GM18870 (cell line): ENCODE results near the gene TCN2.
"Not testable (repeated sequence)": the region's sequence is repeated elsewhere in the genome, so short reads cannot be mapped to it uniquely, and the experiment has no call there.

Source experiments
- ATAC-seq: cut with Tn5 transposase; IDR thresholded peaks from one replicate; pipeline ENCODE4 v1.9.1; 2021; ENCODE audit warnings: moderate library complexity; ENCODE audit not compliant: unreplicated experiment

TCN2 gene

GRCh38 chr22:30606455-30607299 is at the start of gene TCN2:
Gene TCN2 (plus strand): TSS chr22:30607174. CDS start chr22:30607332, 158 bp downstream.
- no peak for ATAC-seq

GRCh38 chr22:30557243-30557642 is 49.7 kb upstream of the TCN2 start:
- no peak for ATAC-seq

- ATAC-seq: no peak
These were observed 47.1 kb upstream of the TCN2 start for GRCh38 chr22:30559889-30560288.

DNA sequence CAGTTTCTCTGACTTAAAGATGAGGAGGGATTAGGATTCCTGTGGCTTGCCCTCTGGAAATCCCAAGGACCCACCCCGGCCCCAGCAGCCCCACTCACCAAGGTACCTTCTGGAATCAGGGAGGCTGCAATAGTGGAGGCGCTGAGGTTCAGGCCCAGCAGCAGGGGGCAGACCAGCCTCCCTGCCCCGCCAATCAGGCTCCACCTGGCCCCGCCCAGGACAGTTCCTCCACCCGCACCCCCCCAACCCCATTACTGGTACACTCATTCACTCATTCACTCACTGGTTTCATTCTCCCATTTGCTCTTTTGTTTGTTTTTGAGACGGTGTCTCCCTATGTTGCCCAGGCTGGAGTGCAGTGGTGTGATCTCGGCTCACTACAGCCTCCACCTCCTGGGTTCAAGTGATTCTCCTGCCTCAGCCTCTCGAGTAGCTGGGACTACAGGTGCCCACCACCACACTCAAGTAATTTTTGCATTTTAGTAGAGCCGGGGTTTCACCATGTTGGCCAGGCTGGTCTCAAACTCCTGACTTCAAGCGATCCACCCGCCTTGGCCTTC is 46.3 kb upstream of the TCN2 start:
- not testable (repeated sequence) for ATAC-seq

GRCh38 chr22:30561402-30562189 is 45.4 kb upstream of the TCN2 start:
- ATAC-seq: no peak

DNA sequence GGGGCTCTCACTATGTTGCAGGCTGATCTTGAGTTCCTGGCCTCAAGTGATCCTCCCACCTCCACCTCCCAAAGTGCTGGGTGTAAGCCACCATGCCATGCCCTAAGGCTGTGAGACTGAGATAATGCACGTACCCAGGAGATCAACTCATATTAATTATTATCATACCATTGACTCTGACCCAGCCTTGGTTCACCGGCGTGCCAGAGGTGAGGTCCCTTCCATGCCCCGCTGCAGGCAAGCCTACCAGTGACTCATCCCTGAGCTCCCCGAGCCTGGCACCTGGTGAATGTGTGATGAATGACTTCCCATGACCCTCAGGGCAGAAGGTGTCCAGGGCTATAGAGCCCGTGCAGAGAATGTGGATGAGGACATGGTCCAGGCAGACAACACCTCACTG is 44.6 kb upstream of the TCN2 start:
- no peak for ATAC-seq

- ATAC-seq: no peak
These were observed 42.8 kb upstream of the TCN2 start for GRCh38 chr22:30564045-30564760.

DNA sequence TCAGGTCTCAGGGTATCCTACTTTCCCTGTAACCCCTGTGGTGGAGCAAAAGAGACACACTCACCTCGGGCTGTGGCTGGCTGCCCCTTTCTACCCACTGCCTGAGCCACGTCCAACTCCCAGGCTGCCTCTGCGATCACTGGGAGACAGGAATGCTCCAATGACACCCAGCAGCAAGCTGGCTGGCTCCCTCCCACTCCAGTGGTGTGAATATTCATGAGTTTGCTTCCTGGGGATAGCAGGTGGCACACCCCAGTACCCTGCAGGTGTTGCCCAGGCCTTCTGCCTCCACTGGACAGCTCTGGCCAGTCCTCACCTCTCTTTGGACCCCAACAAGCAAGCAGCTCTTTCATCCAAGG is 42.2 kb upstream of the TCN2 start:
- ATAC-seq: no peak

DNA sequence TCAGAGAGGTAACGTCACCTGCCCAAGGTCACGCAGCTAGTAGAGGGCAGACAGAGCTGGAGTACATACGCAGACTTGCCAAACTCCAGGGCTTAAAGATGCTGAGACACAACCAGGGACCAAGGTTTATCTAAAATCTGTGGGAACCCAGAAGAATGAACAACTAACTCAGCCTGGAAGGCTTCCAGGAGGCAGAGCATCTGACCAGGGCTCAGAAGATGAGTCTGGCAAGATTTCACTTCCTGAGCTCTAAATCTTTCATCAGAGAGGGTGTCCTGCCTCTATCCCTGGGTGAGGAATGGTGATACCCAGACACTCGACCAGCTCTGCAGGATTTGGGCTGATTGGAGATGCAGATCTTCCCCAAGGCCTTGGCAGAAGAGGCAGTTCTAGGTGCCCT is 41.6 kb upstream of the TCN2 start:
- ATAC-seq: no peak

- no peak for ATAC-seq
These were observed 40.8 kb upstream of the TCN2 start for GRCh38 chr22:30566125-30566524.

GRCh38 chr22:30567277-30567676 is 39.7 kb upstream of the TCN2 start:
- ATAC-seq: not testable (repeated sequence)

DNA sequence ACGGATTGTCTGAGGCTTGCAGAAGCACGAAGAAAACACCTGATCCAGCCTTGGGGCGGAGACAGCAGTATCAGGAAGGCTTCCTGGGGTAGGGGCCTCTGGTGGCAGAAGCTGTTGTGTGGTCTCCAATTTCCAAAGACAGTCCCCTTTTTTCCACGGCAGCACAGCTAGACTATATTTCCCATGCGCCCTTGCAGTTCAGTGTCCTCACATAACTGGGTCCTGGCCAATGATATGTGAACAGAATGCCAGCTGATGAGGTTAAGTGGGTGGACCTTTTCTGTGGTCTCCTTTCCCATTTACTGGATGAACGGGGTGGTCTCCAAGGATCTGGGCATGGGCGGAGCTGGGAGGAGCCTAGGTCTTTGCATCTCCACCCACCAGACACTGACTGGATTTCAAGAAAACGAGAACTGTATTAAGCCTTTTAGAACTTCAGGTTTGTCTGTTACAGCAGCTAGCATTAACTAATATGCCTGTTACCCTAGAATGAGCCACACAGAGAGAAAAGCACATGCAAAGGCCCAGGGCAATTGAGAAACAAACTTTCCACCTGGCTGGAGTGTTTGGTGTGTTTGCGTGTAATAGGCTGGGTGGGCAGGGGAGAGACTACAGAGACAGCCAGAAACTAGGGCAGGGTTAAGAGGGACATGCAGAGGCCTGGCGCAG is 38.7 kb upstream of the TCN2 start:
- no peak for ATAC-seq

- ATAC-seq: no peak
These were observed 37.2 kb upstream of the TCN2 start for GRCh38 chr22:30569674-30570202.

GRCh38 chr22:30572210-30572609 is 34.8 kb upstream of the TCN2 start:
- ATAC-seq: no peak

DNA sequence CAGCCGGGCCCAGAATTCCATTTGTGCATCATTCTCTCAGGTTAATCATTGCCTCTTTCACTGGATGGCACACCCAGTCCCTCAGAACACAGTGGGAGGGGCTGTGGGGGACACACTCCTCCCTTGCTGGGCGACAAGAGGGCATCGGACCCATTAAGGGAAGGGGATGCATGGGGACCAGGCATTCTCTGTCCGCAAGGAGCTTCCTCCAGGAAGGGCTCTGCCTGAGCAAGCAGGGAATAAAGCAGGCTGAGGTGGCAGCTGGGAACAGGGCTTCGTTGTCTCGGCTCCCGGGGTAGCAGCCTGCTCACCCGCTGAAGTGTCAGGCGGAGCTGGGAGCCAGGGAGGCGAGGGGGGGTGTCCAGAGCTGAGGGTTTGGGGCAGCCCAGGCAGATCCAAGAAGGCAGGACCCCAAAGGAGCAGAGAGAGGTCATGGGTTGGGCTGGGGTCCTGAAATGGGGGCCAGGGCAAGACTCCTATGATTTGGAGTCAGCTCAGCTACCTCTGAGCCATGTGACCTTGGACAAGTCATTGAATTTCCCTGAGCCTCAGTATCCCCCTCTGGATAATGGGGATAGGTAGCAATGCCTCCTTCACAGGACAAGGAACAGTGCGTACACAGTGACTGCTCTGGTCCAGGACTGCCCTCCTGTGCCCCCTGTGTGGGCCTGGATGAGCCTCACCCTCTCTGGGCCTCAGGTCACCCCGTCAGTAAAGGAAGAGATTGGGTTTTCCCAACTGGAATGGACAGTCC is 34.0 kb upstream of the TCN2 start:
- no peak for ATAC-seq

- ATAC-seq: no peak
These were observed 33.3 kb upstream of the TCN2 start for GRCh38 chr22:30573594-30574094.

DNA sequence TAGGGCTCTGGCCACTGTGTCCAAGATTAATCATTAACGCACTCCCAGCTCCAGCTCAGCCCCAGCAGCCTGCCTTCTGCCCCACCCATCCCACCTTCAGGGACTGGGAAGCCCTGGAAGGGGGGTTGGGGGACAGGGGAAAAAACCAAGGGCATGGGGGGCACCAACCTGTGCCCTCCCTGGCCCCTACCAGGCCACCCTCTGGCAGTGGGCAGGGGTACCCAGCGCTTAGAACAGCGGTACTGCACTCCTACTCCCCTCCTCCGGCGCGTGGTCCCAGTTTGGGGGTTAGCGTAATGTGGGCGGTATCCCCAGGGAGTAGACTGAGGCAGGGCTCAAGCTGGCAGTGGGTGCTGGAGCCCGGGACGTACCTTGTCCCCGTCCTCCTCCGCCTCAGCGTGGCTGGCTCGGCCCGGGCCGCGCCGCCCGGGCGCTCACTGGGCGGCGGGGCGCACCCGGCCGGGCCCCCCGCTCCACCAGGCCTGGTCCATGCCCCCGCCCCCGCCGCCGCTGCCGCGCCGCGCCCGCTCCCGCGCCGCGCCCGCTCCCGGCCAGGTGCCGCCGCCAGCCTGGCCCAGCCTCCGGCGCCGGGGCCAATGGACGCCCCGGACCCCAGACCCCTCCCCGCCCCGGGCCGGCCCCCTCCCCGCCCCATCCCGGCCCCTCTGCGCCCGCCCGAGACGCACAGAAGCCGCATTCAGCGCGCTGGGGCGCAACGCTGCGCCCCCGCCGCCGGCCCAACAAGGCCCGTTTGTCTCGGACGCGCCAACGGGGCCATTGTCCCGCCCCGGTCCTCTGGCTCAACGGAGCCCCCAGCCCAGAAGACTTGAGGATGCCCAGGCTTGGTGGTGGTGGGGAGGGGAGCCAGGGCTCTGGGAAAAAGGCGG is 32.6 kb upstream of the TCN2 start, which contains the start of gene GAL3ST1:
TSS of gene GAL3ST1 (minus strand) at position 571 of the 887 bp plus-strand sequence. CDS start 17,273 bp downstream, outside the sequence.
- no peak for ATAC-seq

- ATAC-seq: no peak
These were observed 31.8 kb upstream of the TCN2 start for GRCh38 chr22:30574997-30575671.
